OCI-LY1 (cell line): ENCODE measurements around the gene MYO16.

Source experiments
- H2AFZ ChIP-seq: fragments of 200-600 bp; sonication (generic), shearing (Covaris generic); 2 replicates; pipeline ENCODE4 v1.6.0; 2014; ENCODE audit warnings: antibody characterized with exemption, mild to moderate bottlenecking, low read length
- H3F3A ChIP-seq: fragments of 200-600 bp; sonication (generic), shearing (Covaris generic); 2 replicates; pipeline ENCODE4 v1.6.0; 2014; ENCODE audit warnings: mild to moderate bottlenecking, antibody characterized with exemption, low read length, moderate library complexity; ENCODE audit not compliant: insufficient read depth
- H3K27ac ChIP-seq: fragments of 200-600 bp; sonication (generic); 2 replicates; pipeline ENCODE4 v1.5.1; 2014; ENCODE audit warnings: low read length, mixed run types, mild to moderate bottlenecking, low read depth; ENCODE audit not compliant: poor library complexity, severe bottlenecking
- H3K27me3 ChIP-seq: fragments of 200-600 bp; sonication (generic); 2 replicates; pipeline ENCODE4 v1.6.0; 2014; ENCODE audit warnings: antibody characterized with exemption, mild to moderate bottlenecking, low read length, moderate library complexity; ENCODE audit not compliant: insufficient read depth
- H3K36me3 ChIP-seq: fragments of 200-600 bp; sonication (generic); 2 replicates; pipeline ENCODE4 v1.6.1; 2014; ENCODE audit warnings: mild to moderate bottlenecking, antibody characterized with exemption, low read length, moderate library complexity, mixed read lengths; ENCODE audit not compliant: insufficient read depth
- H3K4me1 ChIP-seq: fragments of 200-600 bp; sonication (generic); 2 replicates; pipeline ENCODE4 v1.5.1; 2014; ENCODE audit warnings: mild to moderate bottlenecking, low read length, moderate library complexity; ENCODE audit not compliant: insufficient read depth, severe bottlenecking
- H3K4me2 ChIP-seq: fragments of 200-600 bp; sonication (generic), shearing (Covaris generic); 2 replicates; pipeline ENCODE4 v1.6.1; 2014; ENCODE audit warnings: low read length
- H3K4me3 ChIP-seq: fragments of 200-600 bp; sonication (generic); 2 replicates; pipeline ENCODE4 v1.5.1; 2014; ENCODE audit warnings: low read length, low read depth, mild to moderate bottlenecking, mixed read lengths; ENCODE audit not compliant: poor library complexity, severe bottlenecking
- H3K79me2 ChIP-seq: fragments of 200-600 bp; shearing (Covaris generic); 2 replicates; pipeline ENCODE4 v1.6.1; 2016; ENCODE audit warnings: mixed run types, low read length, mixed read lengths; ENCODE audit not compliant: insufficient read depth
- H3K9ac ChIP-seq: fragments of 200-600 bp; sonication (generic), shearing (Covaris generic); 2 replicates; pipeline ENCODE4 v1.6.1; 2014; ENCODE audit warnings: mild to moderate bottlenecking, low read length, mixed read lengths
- H3K9me2 ChIP-seq: fragments of 200-600 bp; sonication (generic), shearing (Covaris generic); 2 replicates; pipeline ENCODE4 v1.6.1; 2014; ENCODE audit warnings: low read depth, mild to moderate bottlenecking, low read length, mixed read lengths
- H3K9me3 ChIP-seq: fragments of 200-600 bp; shearing (Covaris generic); 2 replicates; pipeline ENCODE4 v1.6.1; 2014; ENCODE audit warnings: low read length, mixed read lengths
- H4K20me1 ChIP-seq: fragments of 200-600 bp; sonication (generic), shearing (Covaris generic); 2 replicates; pipeline ENCODE4 v1.6.0; 2016; ENCODE audit warnings: mild to moderate bottlenecking, low read length; ENCODE audit not compliant: insufficient read depth
- CTCF ChIP-seq: fragments of 200-600 bp; sonication (generic), shearing (Covaris generic); IDR thresholded peaks from 2 replicates; pipeline ENCODE4 v1.5.1; 2017; ENCODE audit warnings: mild to moderate bottlenecking, antibody characterized with exemption, low read length, moderate library complexity, mixed read lengths
- EZH2 ChIP-seq: fragments of 200-600 bp; sonication (generic), shearing (Covaris generic); IDR thresholded peaks from 2 replicates; pipeline ENCODE4 v1.8.0; 2017; ENCODE audit warnings: borderline replicate concordance, mixed run types, mild to moderate bottlenecking, antibody characterized with exemption, low read length, moderate library complexity, mixed read lengths

Gene MYO16

GRCh38 chr13:109148243-109148642 lies 518.8 kb downstream of the MYO16 start:
- H3K79me2 ChIP-seq: no peaks in the 10 kb centered on the region
- H2AFZ ChIP-seq: no peak overlapping the region
- no peak overlapping the region for H3K4me2 ChIP-seq
- no peak overlapping the region for H3K9ac ChIP-seq
- no peak overlapping the region for H3K27ac ChIP-seq
- H3K9me3 ChIP-seq: no peaks in the 10 kb centered on the region
- H3K36me3 ChIP-seq: no peaks in the 10 kb centered on the region
- no peaks in the 10 kb centered on the region for H3K9me2 ChIP-seq
- H3K27me3 ChIP-seq: no peaks in the 10 kb centered on the region
- H3K4me1 ChIP-seq: no peaks in the 10 kb centered on the region
- TF ChIP-seq EZH2 (no peak), CTCF (no peak)
- H3F3A ChIP-seq: no peaks in the 10 kb centered on the region
- no peak overlapping the region for H3K4me3 ChIP-seq
- no peaks in the 10 kb centered on the region for H4K20me1 ChIP-seq

GRCh38 chr13:109150696-109151095 lies 521.3 kb downstream of the MYO16 start:
- TF ChIP-seq CTCF (no peak), EZH2 (no peak)

GRCh38 chr13:109151255-109151654 lies 521.8 kb downstream of the MYO16 start:
- Histone ChIP-seq H3F3A (no peaks in the 10 kb centered on the region), H4K20me1 (no peaks in the 10 kb centered on the region), H3K4me3 (no peak overlapping the region), H3K4me2 (no peak overlapping the region), H3K4me1 (peaks cover 7% of the 10 kb centered on the region), H3K9me2 (no peaks in the 10 kb centered on the region), H3K27me3 (no peaks in the 10 kb centered on the region), H2AFZ (no peak overlapping the region), H3K27ac (no peak overlapping the region), H3K36me3 (no peaks in the 10 kb centered on the region), H3K79me2 (no peaks in the 10 kb centered on the region), H3K9me3 (no peaks in the 10 kb centered on the region), H3K9ac (no peak overlapping the region)
- TF ChIP-seq CTCF: no peak
- no peak for TF ChIP-seq EZH2

More at GRCh38 chr13:109150696-109151095, 521.3 kb downstream of the MYO16 start:
- no peaks in the 10 kb centered on the region for H3K36me3 ChIP-seq
- H4K20me1 ChIP-seq: no peaks in the 10 kb centered on the region
- no peak overlapping the region for H3K4me2 ChIP-seq
- peaks cover 7% of the 10 kb centered on the region for H3K4me1 ChIP-seq
- no peaks in the 10 kb centered on the region for H3K9me3 ChIP-seq
- no peaks in the 10 kb centered on the region for H3K27me3 ChIP-seq
- no peaks in the 10 kb centered on the region for H3K9me2 ChIP-seq
- H3K79me2 ChIP-seq: no peaks in the 10 kb centered on the region
- no peak overlapping the region for H3K4me3 ChIP-seq
- no peaks in the 10 kb centered on the region for H3F3A ChIP-seq
- no peak overlapping the region for H2AFZ ChIP-seq
- no peak overlapping the region for H3K9ac ChIP-seq
- no peak overlapping the region for H3K27ac ChIP-seq
